ENCODE measurements around the gene WBP1.
"Not testable (repeated sequence)": the region's sequence is repeated elsewhere in the genome, so short reads cannot be mapped to it uniquely, and the experiment has no call there.

DNA sequence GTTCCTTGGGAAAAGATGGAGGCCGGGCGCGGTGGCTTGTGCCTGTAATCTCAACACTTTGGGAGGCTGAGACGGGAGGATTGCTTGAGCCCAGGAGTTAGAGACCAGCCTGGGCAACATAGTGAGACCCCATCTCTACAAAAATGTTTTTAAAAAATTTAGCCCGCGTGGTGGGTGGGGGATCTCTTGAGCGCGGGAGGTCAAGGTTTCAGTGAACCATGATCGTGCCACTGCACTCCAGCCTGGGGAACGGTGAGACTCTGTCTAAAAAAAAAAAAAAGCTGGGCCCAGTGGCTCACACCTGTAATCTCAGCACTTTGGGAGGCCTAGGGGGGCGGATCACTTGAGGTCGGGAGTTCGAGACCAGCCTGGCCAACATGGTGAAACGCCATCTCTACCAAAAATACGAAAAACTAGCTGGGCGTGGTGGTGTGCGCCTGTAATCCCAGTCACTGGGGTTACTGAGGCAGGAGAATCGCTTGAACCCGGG lies 25.5 kb downstream of the WBP1 start:
- TF ChIP-seq, protein P1, sequence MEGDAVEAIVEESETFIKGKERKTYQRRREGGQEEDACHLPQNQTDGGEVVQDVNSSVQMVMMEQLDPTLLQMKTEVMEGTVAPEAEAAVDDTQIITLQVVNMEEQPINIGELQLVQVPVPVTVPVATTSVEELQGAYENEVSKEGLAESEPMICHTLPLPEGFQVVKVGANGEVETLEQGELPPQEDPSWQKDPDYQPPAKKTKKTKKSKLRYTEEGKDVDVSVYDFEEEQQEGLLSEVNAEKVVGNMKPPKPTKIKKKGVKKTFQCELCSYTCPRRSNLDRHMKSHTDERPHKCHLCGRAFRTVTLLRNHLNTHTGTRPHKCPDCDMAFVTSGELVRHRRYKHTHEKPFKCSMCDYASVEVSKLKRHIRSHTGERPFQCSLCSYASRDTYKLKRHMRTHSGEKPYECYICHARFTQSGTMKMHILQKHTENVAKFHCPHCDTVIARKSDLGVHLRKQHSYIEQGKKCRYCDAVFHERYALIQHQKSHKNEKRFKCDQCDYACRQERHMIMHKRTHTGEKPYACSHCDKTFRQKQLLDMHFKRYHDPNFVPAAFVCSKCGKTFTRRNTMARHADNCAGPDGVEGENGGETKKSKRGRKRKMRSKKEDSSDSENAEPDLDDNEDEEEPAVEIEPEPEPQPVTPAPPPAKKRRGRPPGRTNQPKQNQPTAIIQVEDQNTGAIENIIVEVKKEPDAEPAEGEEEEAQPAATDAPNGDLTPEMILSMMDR (conservative IDR thresholded peaks at IDR 0.05; ENCODE audit: low read length), result not testable (repeated sequence)
- TF ChIP-seq EZH2phosphoT487 (IDR thresholded peaks at IDR 0.05; ENCODE audit: borderline replicate concordance, low read depth, low read length), result not testable (repeated sequence)
